Retinal pigment epithelial cell (primary cell): Measurements from ENCODE around the gene USE1.

ENCODE experiments used
- DNase-seq: peaks from one replicate; pipeline ENCODE4 v3.0.0-alpha.2; 2010; ENCODE audit warnings: low read depth
- H3K4me3 ChIP-seq: 2 replicates; pipeline ENCODE4 v1.5.1; 2011; ENCODE audit warnings: mild to moderate bottlenecking, low read length, control low read depth, moderate library complexity
- TF ChIP-seq, protein P1 (sequence below): conservative IDR thresholded peaks from 2 replicates; pipeline ENCODE4 v1.5.1; 2011; ENCODE audit warnings: low read depth, low read length, control low read depth, inconsistent platforms

The USE1 gene

DNA sequence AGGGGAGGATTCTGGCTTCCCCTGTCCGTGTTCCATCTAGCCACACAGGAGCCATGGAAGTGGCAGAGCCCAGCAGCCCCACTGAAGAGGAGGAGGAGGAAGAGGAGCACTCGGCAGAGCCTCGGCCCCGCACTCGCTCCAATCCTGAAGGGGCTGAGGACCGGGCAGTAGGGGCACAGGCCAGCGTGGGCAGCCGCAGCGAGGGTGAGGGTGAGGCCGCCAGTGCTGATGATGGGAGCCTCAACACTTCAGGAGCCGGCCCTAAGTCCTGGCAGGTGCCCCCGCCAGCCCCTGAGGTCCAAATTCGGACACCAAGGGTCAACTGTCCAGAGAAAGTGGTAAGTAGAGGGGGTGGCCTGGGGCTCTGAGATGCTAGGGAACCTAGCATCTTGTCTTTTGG lies 53.6 kb downstream of the USE1 start:
- TF ChIP-seq, protein P1, sequence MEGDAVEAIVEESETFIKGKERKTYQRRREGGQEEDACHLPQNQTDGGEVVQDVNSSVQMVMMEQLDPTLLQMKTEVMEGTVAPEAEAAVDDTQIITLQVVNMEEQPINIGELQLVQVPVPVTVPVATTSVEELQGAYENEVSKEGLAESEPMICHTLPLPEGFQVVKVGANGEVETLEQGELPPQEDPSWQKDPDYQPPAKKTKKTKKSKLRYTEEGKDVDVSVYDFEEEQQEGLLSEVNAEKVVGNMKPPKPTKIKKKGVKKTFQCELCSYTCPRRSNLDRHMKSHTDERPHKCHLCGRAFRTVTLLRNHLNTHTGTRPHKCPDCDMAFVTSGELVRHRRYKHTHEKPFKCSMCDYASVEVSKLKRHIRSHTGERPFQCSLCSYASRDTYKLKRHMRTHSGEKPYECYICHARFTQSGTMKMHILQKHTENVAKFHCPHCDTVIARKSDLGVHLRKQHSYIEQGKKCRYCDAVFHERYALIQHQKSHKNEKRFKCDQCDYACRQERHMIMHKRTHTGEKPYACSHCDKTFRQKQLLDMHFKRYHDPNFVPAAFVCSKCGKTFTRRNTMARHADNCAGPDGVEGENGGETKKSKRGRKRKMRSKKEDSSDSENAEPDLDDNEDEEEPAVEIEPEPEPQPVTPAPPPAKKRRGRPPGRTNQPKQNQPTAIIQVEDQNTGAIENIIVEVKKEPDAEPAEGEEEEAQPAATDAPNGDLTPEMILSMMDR = no peak
- H3K4me3 ChIP-seq = no peak overlapping the region

More for the DNA sequence above, 53.6 kb downstream of the USE1 start:
- DNase-seq = no peak
